Ovary (tissue), 9 donors: ENCODE measurements around the gene PPP1CA. TPM values are rescaled to one million over a fixed set of nuclear protein-coding genes. Genes with fewer than 3 reads are reported as not detected.

Experiments used
- DNase-seq, 5 donors: peaks; one replicate each; pipeline ENCODE4 v3.0.0-alpha.2; 2019 to 2020
- H3K27ac ChIP-seq, 2 donors: fragments of 200-600 bp; one replicate each; pipeline versions ENCODE4 v1.5.1 to v1.8.0; 2019 to 2022
- H3K27me3 ChIP-seq: fragments of 200-600 bp; one replicate; pipeline ENCODE4 v1.8.0; 2022
- H3K36me3 ChIP-seq: fragments of 200-600 bp; sonication (generic); one replicate; pipeline ENCODE4 v1.5.1; 2019
- H3K4me1 ChIP-seq: one replicate; pipeline ENCODE4 v1.8.1; 2013; ENCODE audit warnings: mild to moderate bottlenecking, moderate library complexity; ENCODE audit not compliant: insufficient read depth
- H3K4me3 ChIP-seq: fragments of 200-600 bp; sonication (generic); one replicate; pipeline ENCODE4 v1.5.1; 2017
- H3K9me3 ChIP-seq, 2 donors: fragments of 200-600 bp in 1 of 2; sonication (generic) in 1 of 2; one replicate each; pipeline versions ENCODE4 v1.5.1 to v1.8.1; 2013 to 2019; ENCODE audit warnings: mild to moderate bottlenecking in 1 of 2, moderate library complexity in 1 of 2
- CTCF ChIP-seq, 3 donors: fragments of 450-650 bp in 2 of 3; fragments of 200-600 bp in 1 of 3; IDR thresholded peaks; one replicate each; pipeline versions ENCODE4 v1.5.1 to v1.8.0; 2016 to 2022; ENCODE audit warnings: antibody characterized with exemption in 3 of 3, mild to moderate bottlenecking in 1 of 3
- EP300 ChIP-seq: sonication (generic); formaldehyde crosslinking; IDR thresholded peaks from one replicate; pipeline ENCODE4 v1.6.1; 2017; ENCODE audit warnings: antibody characterized with exemption
- POLR2A ChIP-seq: fragments of 450-650 bp; IDR thresholded peaks from one replicate; pipeline ENCODE4 v1.6.1; 2017; ENCODE audit warnings: antibody characterized with exemption, mild to moderate bottlenecking, moderate library complexity
- WGBS, 3 donors: extraction: QIAGEN DNeasy Blood & Tissue Kit in 1 of 3; methylation state at CpG; one replicate each; pipeline versions ENCODE4 v1.1.5 to v1.1.7; 2013 to 2017; 5-methylcytosine and 5-hydroxymethylcytosine counted together
- intact Hi-C, 4 donors: fragments of 100-400 bp; cut with DNase I; formaldehyde crosslinking; loops; one replicate each; pipeline versions ENCODE4 v1.11.0 to v1.15.1; 2022 to 2023
- polyA plus RNA-seq, 2 donors: library from polyadenylated mRNA; stranded (reverse); fragments of 200-250 nt in 1 of 2; fragments of 350-450 nt in 1 of 2; fragmentation: Illumina TruSeq in 1 of 2; extraction: RNeasy Lipid Tissue Mini Kit (QIAGEN cat#74804) in 1 of 2; gene quantifications; one replicate each; pipeline ENCODE4 v1.2.3, GENCODE V29; 2013 to 2014
- total RNA-seq, 7 donors: library from RNA; depleted of rRNA in 2 of 7; stranded (reverse); fragments of >200 nt in 2 of 7; fragmentation: NEBNext Ultra II Directional in 3 of 7; extraction: Animal tissue kit (Norgen Biotek cat#: 25700) in 3 of 7; gene quantifications; one replicate each; pipeline versions ENCODE4 v1.1.0 to v1.2.4, GENCODE V29; 2016 to 2023
- donor health status: DM: no; HTN: no; CAD: no; lungs with moderate emphysema.
- donor health status: DM: no; HTN: no; CAD: no.
- donor health status: Bipolar disorder and iron deficiency.
- donor health status: DM: yes; HTN: yes; CAD: no.
- donor health status: DM: no; HTN: no; CAD: no.
- donor health status: DM: yes; HTN: yes; CAD: no.

Gene PPP1CA
- total and polyA plus RNA-seq, 9 donors: 32.2 to 86.9 (median 54.9) TPM

GRCh38 chr11:67371911-67372320, 29.7 kb downstream of the PPP1CA start:
- intact Hi-C loops: no loop called here
- peaks cover 31% of the 10 kb centered on the region for H3K4me1 ChIP-seq

GRCh38 chr11:67371189-67371910, 30.3 kb downstream of the PPP1CA start:
- H3K4me3 ChIP-seq: peak overlapping the region; percentile 69
- 61 to 73% (median 69%) methylated on average over 8 of the region's 8 CpGs for WGBS, 3 donors
- H3K4me1 ChIP-seq: peaks cover 32% of the 10 kb centered on the region
- intact Hi-C loops: no loop called here
- H3K9me3 ChIP-seq: no peaks in the 10 kb centered on the region
- H3K36me3 ChIP-seq: no peaks in the 10 kb centered on the region
- H3K27me3 ChIP-seq: no peaks in the 10 kb centered on the region
- peak in 2 of 5 donors; percentile 36 to 45 for DNase-seq
- peak overlapping the region; percentile 78 to 85 for H3K27ac ChIP-seq
- TF ChIP-seq POLR2A: no peak
- peak in 1 of 3 donors; percentile 28 for TF ChIP-seq CTCF (IDR thresholded peaks at IDR 0.05)

More at GRCh38 chr11:67371911-67372320, 29.7 kb downstream of the PPP1CA start:
- 25 to 32% (median 26%) methylated on average over 16 of the region's 16 CpGs for WGBS, 3 donors
- H3K27ac ChIP-seq: peak overlapping the region; percentile 78 to 85
- DNase-seq: peak in 2 of 5 donors; percentile 52 to 55
- H3K36me3 ChIP-seq: no peaks in the 10 kb centered on the region
- no peaks in the 10 kb centered on the region for H3K9me3 ChIP-seq
- no peak for TF ChIP-seq EP300
- no peak for TF ChIP-seq CTCF (IDR thresholded peaks at IDR 0.05)
- H3K27me3 ChIP-seq: no peaks in the 10 kb centered on the region
- H3K4me3 ChIP-seq: peak overlapping the region; percentile 69

- intact Hi-C loops: no loop called here
- peak overlapping the region; percentile 33 to 62 for H3K27ac ChIP-seq
- TF ChIP-seq EP300 (no peak), CTCF (IDR thresholded peaks at IDR 0.05) (no peak), POLR2A (no peak)
- H3K4me1 ChIP-seq: peaks cover 39% of the 10 kb centered on the region
- H3K4me3 ChIP-seq: no peak overlapping the region
- H3K36me3 ChIP-seq: no peaks in the 10 kb centered on the region
- WGBS, 3 donors: 34 to 44% (median 36%) methylated on average over 13 to 14 of the region's 14 CpGs
- no peaks in the 10 kb centered on the region for H3K27me3 ChIP-seq
- no peaks in the 10 kb centered on the region for H3K9me3 ChIP-seq
- DNase-seq: peak in 3 of 5 donors; percentile 36 to 55 (median 38)
Measured at GRCh38 chr11:67370351-67371076, 31.1 kb downstream of the PPP1CA start.

- H3K9me3 ChIP-seq: no peaks in the 10 kb centered on the region
- 25 to 46% (median 31%) methylated on average over 12 of the region's 12 CpGs for WGBS, 3 donors
- no peaks in the 10 kb centered on the region for H3K36me3 ChIP-seq
- TF ChIP-seq POLR2A (no peak), EP300 (no peak)
- H3K27me3 ChIP-seq: no peaks in the 10 kb centered on the region
- peaks cover 39% of the 10 kb centered on the region for H3K4me1 ChIP-seq
- intact Hi-C loops: no loop called here
- peak overlapping the region; percentile 33 to 62 for H3K27ac ChIP-seq
- DNase-seq: peak in 2 of 5 donors; percentile 53
- no peak overlapping the region for H3K4me3 ChIP-seq
Measured at GRCh38 chr11:67369801-67370284, 31.8 kb downstream of the PPP1CA start.
